ENCODE results near the gene LZTS2. TPM values are rescaled to one million over a fixed set of nuclear protein-coding genes. Genes with fewer than 3 reads are reported as not detected.

LZTS2 gene
- total RNA-seq, 1 donor, result 8.1 TPM

DNA sequence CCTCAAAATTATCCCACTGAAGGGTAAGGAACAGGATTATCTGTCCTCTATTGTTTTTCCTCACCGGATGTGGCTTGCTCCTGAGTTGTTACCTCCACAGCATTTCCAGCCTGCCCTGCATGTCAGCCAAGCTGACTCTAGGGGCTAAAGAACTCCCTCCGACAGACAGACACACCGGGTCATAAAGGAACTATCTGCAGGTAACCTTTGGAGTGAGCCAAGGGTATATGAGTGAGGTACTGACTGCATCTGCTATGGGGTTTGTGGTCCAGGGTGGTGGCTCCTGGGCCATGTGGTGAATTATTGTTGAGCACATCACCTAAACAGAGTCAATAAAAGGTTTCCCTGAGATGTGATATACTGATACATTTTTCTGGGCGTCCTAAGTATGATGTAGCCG lies 55.3 kb downstream of the LZTS2 start:
- H3K9me3 ChIP-seq (ENCODE audit: low read depth, low read length), result no peaks in the 10 kb centered on the region
- no peak overlapping the region for H3K4me3 ChIP-seq (ENCODE audit: low read length)
- peaks cover 15% of the 10 kb centered on the region for H3K4me1 ChIP-seq (ENCODE audit: insufficient read depth, low read length)
- H3K27me3 ChIP-seq (ENCODE audit: insufficient read depth, low read length), result peaks cover 10% of the 10 kb centered on the region

GRCh38 chr10:101055411-101055810 lies 55.8 kb downstream of the LZTS2 start:
- no peaks in the 10 kb centered on the region for H3K9me3 ChIP-seq (ENCODE audit: low read depth, low read length)
- peaks cover 15% of the 10 kb centered on the region for H3K4me1 ChIP-seq (ENCODE audit: insufficient read depth, low read length)
- H3K4me3 ChIP-seq (ENCODE audit: low read length), result no peak overlapping the region
- H3K27me3 ChIP-seq (ENCODE audit: insufficient read depth, low read length), result peaks cover 5% of the 10 kb centered on the region

GRCh38 chr10:101056365-101057151 lies 57.0 kb downstream of the LZTS2 start:
- Histone ChIP-seq H3K4me1 (ENCODE audit: insufficient read depth, low read length) (peaks cover 19% of the 10 kb centered on the region), H3K4me3 (ENCODE audit: low read length) (no peak overlapping the region), H3K27me3 (ENCODE audit: insufficient read depth, low read length) (peaks cover under 1% of the 10 kb centered on the region), H3K9me3 (ENCODE audit: low read depth, low read length) (no peaks in the 10 kb centered on the region)

Other genes with a start within 250 kb of the LZTS2 start
- 17.0 TPM for gene SLF2, start 86.8 kb upstream of the LZTS2 start, total RNA-seq
- 0.10 TPM for gene SEMA4G, start 30.3 kb upstream of the LZTS2 start, total RNA-seq
- 18.9 TPM for gene MRPL43, start 12.3 kb upstream of the LZTS2 start, total RNA-seq
- 2.0 TPM for gene TWNK, start 12.3 kb upstream of the LZTS2 start, total RNA-seq
- gene PDZD7, start 31.3 kb downstream of the LZTS2 start, total RNA-seq, result 0.21 TPM
- gene SFXN3, start 31.4 kb downstream of the LZTS2 start, total RNA-seq, result 28.4 TPM
- gene KAZALD1, start 62.2 kb downstream of the LZTS2 start, total RNA-seq, result 0.42 TPM
- gene TLX1, start 131.5 kb downstream of the LZTS2 start, total RNA-seq, result not detected
- gene LBX1, start 229.7 kb downstream of the LZTS2 start, total RNA-seq, result not detected

Measured in mononuclear cell (primary cell).